HepG2 (cell line): ENCODE measurements around the gene LSM2. TPM values are rescaled to one million over a fixed set of nuclear protein-coding genes. Genes with fewer than 3 reads are reported as not detected.

Experiments used
- ATAC-seq: fragments of 200-7000 bp; cut with Tn5 transposase; 3 replicates; pipeline ENCODE4 v1.9.1; 2020; ENCODE audit warnings: mild to moderate bottlenecking, moderate library complexity
- BruUV-seq: library from RNA; stranded (reverse); fragments of 400-500 nt; replicated peaks from 2 replicates; lab custom pipeline; 2021; lab: Mats Ljungman, UMichigan
- CTCF ChIA-PET: fragments of 300-600 bp; formaldehyde crosslinking; extraction: SDS; loops from one replicate; lab custom pipeline; 2021; ENCODE audit warnings: low total read pairs, inconsistent platforms, low intra/inter-chr PET ratio; lab: Yijun Ruan, JAX
- POLR2A ChIA-PET: fragments of 350-600 bp; sonication (Branson Sonifier 250); formaldehyde crosslinking; loops from one replicate; lab custom pipeline; 2020; ENCODE audit warnings: antibody characterized with exemption, inconsistent platforms; lab: Yijun Ruan, JAX
- DNase-seq: peaks from one replicate; pipeline ENCODE4 v3.0.0-alpha.2; 2015; ENCODE audit warnings: low spot score
- FAIRE-seq: peaks from 3 replicates; lab custom pipeline; 2011; peaks lifted over from hg19 to GRCh38; lab: Jason Lieb, UNC
- H2AFZ ChIP-seq: one replicate; pipeline ENCODE4 v1.6.1; 2011; ENCODE audit warnings: low read length, inconsistent platforms
- H3K27ac ChIP-seq: fragments of 300-600 bp; 3 replicates; pipeline ENCODE4 v1.8.0; 2011; ENCODE audit warnings: mixed run types, mild to moderate bottlenecking, mixed read lengths, low read length, inconsistent platforms; ENCODE audit not compliant: insufficient read depth; ENCODE audit errors: extremely low read length
- H3K27me3 ChIP-seq, 2 experiments: fragments of 200-600 bp in 1 of 2; 2 replicates in 1 of 2; 3 replicates in 1 of 2; pipeline versions ENCODE4 v1.6.0 to v1.8.0; 2011; ENCODE audit warnings: low read length in 2 of 2, mild to moderate bottlenecking in 2 of 2, moderate library complexity in 2 of 2, inconsistent platforms in 1 of 2; ENCODE audit not compliant: insufficient read depth in 2 of 2, control insufficient read depth in 1 of 2
- H3K36me3 ChIP-seq, 2 experiments: fragments of 200-600 bp in 1 of 2; replicated peaks in 1 of 2; 2 replicates in 1 of 2; 3 replicates in 1 of 2; pipeline versions ENCODE4 v1.5.1 to v1.8.0; 2011; ENCODE audit warnings: low read length in 2 of 2, inconsistent platforms in 1 of 2; ENCODE audit not compliant: insufficient read depth in 2 of 2, control insufficient read depth in 1 of 2
- H3K4me1 ChIP-seq: 2 replicates; pipeline ENCODE4 v1.5.1; 2012; ENCODE audit warnings: low read length, inconsistent platforms; ENCODE audit not compliant: insufficient read depth
- H3K4me2 ChIP-seq: 2 replicates; pipeline ENCODE4 v1.6.0; 2011; ENCODE audit warnings: low read depth, low read length, inconsistent platforms
- H3K4me3 ChIP-seq, 3 experiments: fragments of 200-600 bp in 1 of 3; sonication (generic), shearing (Covaris generic) in 1 of 3; replicated peaks in 1 of 3; 2 replicates each; pipeline ENCODE4 v1.5.1; 2011 to 2016; ENCODE audit warnings: low read length in 3 of 3, inconsistent platforms in 2 of 3, low read depth in 2 of 3, mild to moderate bottlenecking in 2 of 3, control low read depth in 1 of 3, mixed read lengths in 1 of 3; ENCODE audit not compliant: insufficient read depth in 1 of 3
- H3K79me2 ChIP-seq: one replicate; pipeline ENCODE4 v1.6.1; 2011; ENCODE audit warnings: low read length, inconsistent platforms; ENCODE audit not compliant: insufficient read depth
- H3K9ac ChIP-seq: 2 replicates; pipeline ENCODE4 v1.6.0; 2011; ENCODE audit warnings: mild to moderate bottlenecking, low read depth, low read length, inconsistent platforms; ENCODE audit not compliant: insufficient read depth
- H3K9me3 ChIP-seq: 2 replicates; pipeline ENCODE4 v1.5.1; 2012; ENCODE audit warnings: mild to moderate bottlenecking, low read length
- H4K20me1 ChIP-seq: 2 replicates; pipeline ENCODE4 v1.6.0; 2011; ENCODE audit warnings: inconsistent platforms, mild to moderate bottlenecking, low read length, moderate library complexity; ENCODE audit not compliant: insufficient read depth
- CBFB ChIP-seq: sonication (generic); formaldehyde crosslinking; IDR thresholded peaks from 2 replicates; pipeline ENCODE4 v1.4.0; 2020; ENCODE audit warnings: missing genetic modification reagents
- CC2D1A ChIP-seq: sonication (generic); formaldehyde crosslinking; IDR thresholded peaks from 2 replicates; pipeline ENCODE4 v1.8.1; 2023; ENCODE audit warnings: mild to moderate bottlenecking, missing genetic modification reagents
- FOXM1 ChIP-seq: sonication (generic); formaldehyde crosslinking; IDR thresholded peaks from 2 replicates; pipeline ENCODE4 v1.5.0; 2020; ENCODE audit warnings: missing genetic modification reagents
- KDM5A ChIP-seq: fragments of 200-600 bp; sonication (generic); IDR thresholded peaks from 2 replicates; pipeline ENCODE4 v1.7.0; 2018; ENCODE audit warnings: antibody characterized with exemption, mild to moderate bottlenecking, low read length, borderline replicate concordance
- MAFF ChIP-seq: IDR thresholded peaks from 2 replicates; pipeline ENCODE4 v1.6.1; 2011; ENCODE audit warnings: low read depth, low read length, improper control_type of control experiment
- PHF21A ChIP-seq: sonication (generic); formaldehyde crosslinking; IDR thresholded peaks from 2 replicates; pipeline ENCODE4 v1.5.0; 2020; ENCODE audit warnings: mild to moderate bottlenecking, missing genetic modification reagents
- PHF8 ChIP-seq: sonication (generic); formaldehyde crosslinking; IDR thresholded peaks from 2 replicates; pipeline ENCODE4 v1.5.0; 2020; ENCODE audit warnings: missing genetic modification reagents
- RBM39 ChIP-seq: fragments of 200-400 bp; formaldehyde crosslinking; IDR thresholded peaks from one replicate; pipeline ENCODE4 v1.6.1; 2018; ENCODE audit warnings: antibody characterized with exemption, mild to moderate bottlenecking, low read depth, low read length; ENCODE audit not compliant: poor library complexity, severe bottlenecking
- SMARCE1 ChIP-seq: fragments of 450-650 bp; IDR thresholded peaks from 2 replicates; pipeline ENCODE4 v1.6.1; 2017; ENCODE audit warnings: borderline replicate concordance
- ZFP82 ChIP-seq: sonication (generic); formaldehyde crosslinking; IDR thresholded peaks from 2 replicates; pipeline ENCODE4 v1.5.1; 2020; ENCODE audit warnings: mild to moderate bottlenecking, missing genetic modification reagents, borderline replicate concordance
- ZFYVE20 ChIP-seq: sonication (generic); formaldehyde crosslinking; IDR thresholded peaks from 2 replicates; pipeline ENCODE4 v1.8.0; 2023; ENCODE audit warnings: low read depth, mild to moderate bottlenecking, moderate library complexity, missing genetic modification reagents, borderline replicate concordance
- ZNF234 ChIP-seq: sonication (generic); formaldehyde crosslinking; conservative IDR thresholded peaks from 2 replicates; pipeline ENCODE4 v1.5.1; 2020; ENCODE audit warnings: mild to moderate bottlenecking, missing genetic modification reagents
- ZNF333 ChIP-seq: sonication (generic); formaldehyde crosslinking; IDR thresholded peaks from 2 replicates; pipeline ENCODE4 v1.4.0; 2020; ENCODE audit warnings: mild to moderate bottlenecking, missing genetic modification reagents, borderline replicate concordance
- ZNF382 ChIP-seq: sonication (generic); formaldehyde crosslinking; IDR thresholded peaks from 2 replicates; pipeline ENCODE4 v1.5.0; 2020; ENCODE audit warnings: missing genetic modification reagents, mild to moderate bottlenecking, borderline replicate concordance
- ZNF737 ChIP-seq: sonication (generic); formaldehyde crosslinking; IDR thresholded peaks from 2 replicates; pipeline ENCODE4 v1.5.0; 2020; ENCODE audit warnings: missing genetic modification reagents, mild to moderate bottlenecking, borderline replicate concordance
- ZNF777 ChIP-seq: sonication (generic); formaldehyde crosslinking; IDR thresholded peaks from 2 replicates; pipeline ENCODE4 v1.4.0; 2020; ENCODE audit warnings: missing genetic modification reagents
- WGBS: methylation state at CpG from one replicate; pipeline ENCODE4 v1.1.6; 2017; ENCODE audit warnings: low lambda C conversion rate; 5-methylcytosine and 5-hydroxymethylcytosine counted together
- in situ Hi-C: cut with HindIII; loops from 2 replicates; pipeline ENCODE4 v1.10.0; 2017; ENCODE audit warnings: low pct_unique_long_range_greater_than_20kb; ENCODE audit not compliant: extremely low pct_ligation_motif_present
- intact Hi-C: fragments of 100-400 bp; cut with micrococcal nuclease; formaldehyde crosslinking; loops from one replicate; pipeline ENCODE4 v1.10.0; 2022; ENCODE audit not compliant: unreplicated experiment
- polyA plus RNA-seq, 8 experiments: library from polyadenylated mRNA; depleted of rRNA in 3 of 8; stranded (reverse) in 7 of 8; unstranded in 1 of 8; fragments of >200 nt; fragmentation: Illumina TruSeq in 4 of 8; extraction: Trizol in 4 of 8; gene quantifications; 2 replicates each; pipeline versions ENCODE4 v1.2.1 to v1.2.3, GENCODE V29; 2011 to 2016; ENCODE audit warnings: low read depth in 4 of 8, missing spikeins in 1 of 8, mixed read lengths in 1 of 8; ENCODE audit not compliant: insufficient read depth in 1 of 8
- total RNA-seq, 5 experiments: library from RNA; depleted of rRNA; stranded (reverse); fragments of >200 nt; fragmentation: Illumina TruSeq; extraction: Trizol; gene quantifications; 2 replicates each; pipeline ENCODE4 v1.2.3, GENCODE V29; 2016; ENCODE audit warnings: low read depth in 1 of 5
- TF ChIP-seq, protein P1 (sequence below), 2 experiments: IDR thresholded peaks; 2 replicates each; pipeline ENCODE4 v1.6.1; 2011 to 2012; ENCODE audit warnings: low read length in 2 of 2, borderline replicate concordance in 1 of 2, low read depth in 1 of 2, mild to moderate bottlenecking in 1 of 2, moderate library complexity in 1 of 2
- TF ChIP-seq, protein P2 (sequence below): sonication (generic); formaldehyde crosslinking; conservative IDR thresholded peaks from 2 replicates; pipeline ENCODE4 v1.8.0; 2022; ENCODE audit warnings: low read depth, missing genetic modification reagents
- TF ChIP-seq, protein P3 (sequence below): sonication (generic); formaldehyde crosslinking; IDR thresholded peaks from 2 replicates; pipeline ENCODE4 v1.5.0; 2020; ENCODE audit warnings: mild to moderate bottlenecking, missing genetic modification reagents

LSM2 gene
- total and polyA plus RNA-seq, 2 of the 13 experiments (the other 11 are each of a cell fraction or from before 2014, with no cell fraction given) = 69.4 to 90.5 TPM

DNA sequence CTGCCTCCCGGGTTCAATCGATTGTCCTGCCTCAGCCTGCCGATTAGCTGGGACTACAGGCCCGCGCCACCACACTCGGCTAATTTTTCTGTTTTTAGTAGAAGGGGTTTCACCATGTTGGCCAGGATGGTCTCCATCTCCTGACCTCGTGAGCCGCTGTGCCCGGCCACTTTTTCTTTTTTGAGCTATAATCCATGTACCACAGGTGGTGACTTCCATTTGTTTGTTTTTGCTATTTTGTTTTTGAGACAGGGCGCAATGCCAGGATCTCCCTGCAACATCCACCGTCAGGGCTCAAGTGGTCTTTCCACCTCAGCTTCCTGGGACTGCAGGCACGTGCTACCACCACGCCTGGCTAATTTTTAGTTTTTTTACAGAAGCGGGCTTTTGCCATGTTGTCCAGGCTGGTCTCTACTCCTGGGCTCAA is 29.3 kb upstream of the LSM2 start:
- FAIRE-seq (no peak), ATAC-seq (no peak), DNase-seq (no peak)
- no peak overlapping the region for H2AFZ ChIP-seq
- in situ Hi-C loops (no loop called here), intact Hi-C loops (loop anchor here (10.0 kb wide), 1 partner anchor 119 kb away; the partner anchor contains the start of genes NELFE and SKIC2)
- no TSS peak for BruUV-seq
- peak overlapping the region; percentile 93 for H3K27ac ChIP-seq
- ChIA-PET CTCF (no interaction called here), POLR2A (interaction anchor here (0.7 to 15.7 kb wide), 26 partner anchors 8 to 184 kb away, joined by 3 to 264 read pairs (median 5); partner anchors contain the start of genes ABHD16A, APOM, CFB and CLIC1)
- no peaks in the 10 kb centered on the region for H3K9me3 ChIP-seq
- H3K9ac ChIP-seq = peak overlapping the region; percentile 98
- WGBS = 2% methylated on average over 14 of the region's 14 CpGs
- peaks cover 48% of the 10 kb centered on the region for H3K79me2 ChIP-seq
- H3K27me3 ChIP-seq = peaks cover 0 to 2% of the 10 kb centered on the region in 2 experiments; a peak in 1 of 5 replicates
- H4K20me1 ChIP-seq = peaks cover 43% of the 10 kb centered on the region
- H3K4me2 ChIP-seq = peak overlapping the region; percentile 84
- H3K4me1 ChIP-seq = peaks cover 52% of the 10 kb centered on the region
- peak overlapping the region; percentile 75 to 98 (median 93) for H3K4me3 ChIP-seq
- peaks cover 12 to 33% of the 10 kb centered on the region in 2 experiments for H3K36me3 ChIP-seq
- TF ChIP-seq CBFB (CRISPR knock-in tag) = no peak
- TF ChIP-seq, protein P1, sequence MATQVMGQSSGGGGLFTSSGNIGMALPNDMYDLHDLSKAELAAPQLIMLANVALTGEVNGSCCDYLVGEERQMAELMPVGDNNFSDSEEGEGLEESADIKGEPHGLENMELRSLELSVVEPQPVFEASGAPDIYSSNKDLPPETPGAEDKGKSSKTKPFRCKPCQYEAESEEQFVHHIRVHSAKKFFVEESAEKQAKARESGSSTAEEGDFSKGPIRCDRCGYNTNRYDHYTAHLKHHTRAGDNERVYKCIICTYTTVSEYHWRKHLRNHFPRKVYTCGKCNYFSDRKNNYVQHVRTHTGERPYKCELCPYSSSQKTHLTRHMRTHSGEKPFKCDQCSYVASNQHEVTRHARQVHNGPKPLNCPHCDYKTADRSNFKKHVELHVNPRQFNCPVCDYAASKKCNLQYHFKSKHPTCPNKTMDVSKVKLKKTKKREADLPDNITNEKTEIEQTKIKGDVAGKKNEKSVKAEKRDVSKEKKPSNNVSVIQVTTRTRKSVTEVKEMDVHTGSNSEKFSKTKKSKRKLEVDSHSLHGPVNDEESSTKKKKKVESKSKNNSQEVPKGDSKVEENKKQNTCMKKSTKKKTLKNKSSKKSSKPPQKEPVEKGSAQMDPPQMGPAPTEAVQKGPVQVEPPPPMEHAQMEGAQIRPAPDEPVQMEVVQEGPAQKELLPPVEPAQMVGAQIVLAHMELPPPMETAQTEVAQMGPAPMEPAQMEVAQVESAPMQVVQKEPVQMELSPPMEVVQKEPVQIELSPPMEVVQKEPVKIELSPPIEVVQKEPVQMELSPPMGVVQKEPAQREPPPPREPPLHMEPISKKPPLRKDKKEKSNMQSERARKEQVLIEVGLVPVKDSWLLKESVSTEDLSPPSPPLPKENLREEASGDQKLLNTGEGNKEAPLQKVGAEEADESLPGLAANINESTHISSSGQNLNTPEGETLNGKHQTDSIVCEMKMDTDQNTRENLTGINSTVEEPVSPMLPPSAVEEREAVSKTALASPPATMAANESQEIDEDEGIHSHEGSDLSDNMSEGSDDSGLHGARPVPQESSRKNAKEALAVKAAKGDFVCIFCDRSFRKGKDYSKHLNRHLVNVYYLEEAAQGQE (IDR thresholded peaks at IDR 0.05; ENCODE audit: borderline replicate concordance in 1 of 2, low read depth in 1 of 2, low read length in 2 of 2) = no peak
- TF ChIP-seq FOXM1 = no peak
- TF ChIP-seq PHF8 (CRISPR knock-in tag) = peak; percentile 34; the same call in 1 of the 2 replicates
- no peak for TF ChIP-seq ZNF382
- no peak for TF ChIP-seq SMARCE1
- no peak for TF ChIP-seq ZNF777 (CRISPR knock-in tag)
- TF ChIP-seq ZNF234 (CRISPR knock-in tag) = no peak
- no peak for TF ChIP-seq ZNF333 (CRISPR knock-in tag)
- TF ChIP-seq ZFYVE20 (CRISPR knock-in tag) = no peak
- no peak for TF ChIP-seq CC2D1A
- TF ChIP-seq, protein P2, sequence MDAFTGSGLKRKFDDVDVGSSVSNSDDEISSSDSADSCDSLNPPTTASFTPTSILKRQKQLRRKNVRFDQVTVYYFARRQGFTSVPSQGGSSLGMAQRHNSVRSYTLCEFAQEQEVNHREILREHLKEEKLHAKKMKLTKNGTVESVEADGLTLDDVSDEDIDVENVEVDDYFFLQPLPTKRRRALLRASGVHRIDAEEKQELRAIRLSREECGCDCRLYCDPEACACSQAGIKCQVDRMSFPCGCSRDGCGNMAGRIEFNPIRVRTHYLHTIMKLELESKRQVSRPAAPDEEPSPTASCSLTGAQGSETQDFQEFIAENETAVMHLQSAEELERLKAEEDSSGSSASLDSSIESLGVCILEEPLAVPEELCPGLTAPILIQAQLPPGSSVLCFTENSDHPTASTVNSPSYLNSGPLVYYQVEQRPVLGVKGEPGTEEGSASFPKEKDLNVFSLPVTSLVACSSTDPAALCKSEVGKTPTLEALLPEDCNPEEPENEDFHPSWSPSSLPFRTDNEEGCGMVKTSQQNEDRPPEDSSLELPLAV = no peak
- TF ChIP-seq, protein P3, sequence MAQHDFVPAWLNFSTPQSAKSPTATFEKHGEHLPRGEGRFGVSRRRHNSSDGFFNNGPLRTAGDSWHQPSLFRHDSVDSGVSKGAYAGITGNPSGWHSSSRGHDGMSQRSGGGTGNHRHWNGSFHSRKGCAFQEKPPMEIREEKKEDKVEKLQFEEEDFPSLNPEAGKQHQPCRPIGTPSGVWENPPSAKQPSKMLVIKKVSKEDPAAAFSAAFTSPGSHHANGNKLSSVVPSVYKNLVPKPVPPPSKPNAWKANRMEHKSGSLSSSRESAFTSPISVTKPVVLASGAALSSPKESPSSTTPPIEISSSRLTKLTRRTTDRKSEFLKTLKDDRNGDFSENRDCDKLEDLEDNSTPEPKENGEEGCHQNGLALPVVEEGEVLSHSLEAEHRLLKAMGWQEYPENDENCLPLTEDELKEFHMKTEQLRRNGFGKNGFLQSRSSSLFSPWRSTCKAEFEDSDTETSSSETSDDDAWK (CRISPR knock-in tag) = no peak
- TF ChIP-seq ZNF737 (CRISPR knock-in tag) = peak; percentile 77; the same call in 1 of the 2 replicates
- TF ChIP-seq PHF21A = peak; percentile 49; the same call in 1 of the 2 replicates
- TF ChIP-seq MAFF = no peak
- TF ChIP-seq ZFP82 = no peak
- 0 out of 2 replicates have a peak, but pooled peaks have one; percentile 46 for TF ChIP-seq KDM5A
- no peak for TF ChIP-seq RBM39
